GM18873 (cell line): ENCODE measurements around the gene ADAM22.
"Not testable (repeated sequence)": the region's sequence is repeated elsewhere in the genome, so short reads cannot be mapped to it uniquely, and the experiment has no call there.

Experiments
- ATAC-seq: cut with Tn5 transposase; IDR thresholded peaks from one replicate; pipeline ENCODE4 v1.9.1; 2021; ENCODE audit warnings: mild to moderate bottlenecking, moderate library complexity, moderate number of reproducible peaks; ENCODE audit not compliant: unreplicated experiment, low FRiP score

Gene ADAM22

DNA sequence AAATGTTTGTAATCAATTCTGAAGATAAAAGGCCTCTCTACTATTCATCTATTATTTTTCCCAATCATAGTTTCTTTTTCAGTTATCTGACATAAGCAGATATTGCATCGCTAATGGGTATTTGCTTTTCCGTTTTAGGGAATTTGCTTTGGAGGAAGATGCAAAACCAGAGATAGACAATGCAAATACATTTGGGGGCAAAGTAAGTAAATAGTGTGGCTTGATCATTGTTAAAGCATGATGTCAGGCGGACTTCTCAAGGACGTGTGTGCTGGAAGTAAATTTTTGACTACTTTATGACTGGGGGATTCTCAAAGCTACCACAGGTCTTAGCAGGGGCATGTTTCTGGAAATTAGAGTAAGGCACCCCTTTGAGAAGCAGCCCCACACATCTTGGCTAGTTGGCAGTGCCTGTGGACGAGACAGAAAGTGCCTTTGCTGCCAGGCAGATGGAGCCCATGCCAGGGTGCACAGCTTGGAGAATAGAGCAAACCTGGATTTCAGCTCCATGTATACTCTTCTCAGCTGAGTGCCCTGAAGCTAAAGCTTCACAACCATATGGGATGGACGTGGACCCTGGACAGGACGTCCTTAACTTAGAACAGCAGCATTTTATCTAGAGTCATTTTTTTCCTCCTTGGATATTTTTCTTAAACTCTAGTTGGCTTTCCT is 217.2 kb downstream of the ADAM22 start:
- ATAC-seq = no peak

DNA sequence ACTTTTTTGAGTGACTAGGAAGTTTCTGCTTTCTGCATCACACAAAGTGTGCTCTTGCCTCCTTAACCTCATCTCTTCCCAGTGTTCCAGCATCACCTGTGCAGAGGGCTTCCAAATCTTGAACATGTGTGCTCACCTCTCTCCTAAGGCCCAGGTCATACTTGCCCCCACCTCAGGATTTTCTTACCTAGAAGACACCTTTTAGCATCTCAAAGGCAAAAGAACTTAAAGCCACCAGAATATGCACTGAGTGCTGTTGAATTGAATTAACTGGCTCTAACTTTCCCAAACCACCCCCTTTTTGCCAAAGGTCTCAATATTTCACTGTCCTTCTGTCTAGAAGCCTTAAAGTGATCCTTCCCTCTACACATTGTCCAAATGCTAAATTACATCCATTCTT is 219.3 kb downstream of the ADAM22 start:
- no peak for ATAC-seq

DNA sequence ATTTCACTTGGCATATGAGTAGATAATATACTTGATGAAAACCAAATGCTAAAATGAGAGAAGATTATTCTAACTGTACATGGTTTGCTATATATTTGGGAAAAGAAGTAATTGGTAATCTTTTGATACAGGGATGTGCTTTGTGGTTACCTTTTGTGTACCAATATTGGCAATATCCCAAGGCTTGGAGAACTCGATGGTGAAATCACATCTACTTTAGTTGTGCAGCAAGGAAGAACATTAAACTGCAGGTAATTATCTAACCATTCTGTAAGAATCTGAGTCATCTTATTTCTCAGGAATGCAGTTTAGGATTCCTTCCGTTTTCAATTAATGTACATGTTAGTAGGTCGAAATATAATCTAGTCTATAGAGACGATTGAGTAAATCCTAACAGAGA is 221.7 kb downstream of the ADAM22 start:
- ATAC-seq = no peak

DNA sequence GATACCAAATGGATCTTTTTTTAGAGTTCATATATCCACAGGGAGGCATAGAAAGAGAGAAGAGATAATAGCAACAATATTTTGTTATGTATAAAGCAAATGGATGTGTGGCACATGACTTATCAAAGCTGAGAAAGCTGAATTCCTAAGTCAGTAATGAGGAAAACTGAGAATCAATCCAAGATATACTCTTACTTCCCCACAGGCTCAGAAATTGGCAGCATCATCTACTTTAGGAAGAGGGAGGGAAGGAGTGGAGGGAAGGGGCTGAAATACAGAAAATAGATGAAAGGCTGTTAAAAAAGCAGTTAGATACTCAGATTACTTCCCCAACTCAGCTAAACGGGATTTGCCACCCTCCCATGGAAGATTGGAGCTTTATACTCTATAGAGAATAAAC is 222.3 kb downstream of the ADAM22 start:
- no peak for ATAC-seq

DNA sequence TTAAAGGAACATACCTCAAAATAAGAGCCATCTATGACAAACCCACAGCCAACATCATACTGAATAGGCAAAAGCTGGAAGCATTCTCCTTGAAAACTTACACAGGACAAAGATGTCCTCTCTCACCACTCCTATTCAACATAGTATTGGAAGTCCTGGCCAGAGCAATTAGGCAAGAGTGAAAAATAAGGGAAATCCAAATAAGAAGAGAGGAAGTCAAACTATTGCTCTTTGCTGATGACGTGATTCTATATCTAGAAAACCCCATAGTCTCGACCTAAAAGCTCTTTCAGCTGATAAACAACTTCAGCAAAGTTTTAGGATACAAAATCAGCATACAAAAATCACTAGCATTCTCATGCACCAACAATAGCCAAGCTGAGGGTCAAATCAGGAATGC is 225.7 kb downstream of the ADAM22 start:
- not testable (repeated sequence) for ATAC-seq

GRCh38 chr7:88165697-88166096 is 231.6 kb downstream of the ADAM22 start:
- no peak for ATAC-seq

DNA sequence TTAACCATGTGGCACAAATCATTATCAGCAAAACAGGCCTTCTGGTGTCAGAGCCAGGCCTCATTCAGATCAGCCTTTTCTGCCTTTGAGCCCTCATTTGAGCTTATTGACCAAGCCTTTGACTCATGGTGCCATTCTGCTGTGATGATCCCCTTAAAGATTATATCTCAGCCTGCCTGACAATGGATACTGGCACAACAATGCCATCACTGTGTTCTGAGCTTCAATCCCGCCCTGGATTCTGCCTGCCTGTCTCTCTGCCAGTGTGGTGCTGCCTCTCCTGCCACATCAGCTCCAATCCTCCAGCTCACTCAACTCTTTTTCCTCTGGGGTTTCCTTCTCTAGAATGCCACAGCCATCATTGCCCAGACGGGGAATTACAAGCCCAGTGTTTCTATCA is 233.2 kb downstream of the ADAM22 start:
- ATAC-seq = no peak

DNA sequence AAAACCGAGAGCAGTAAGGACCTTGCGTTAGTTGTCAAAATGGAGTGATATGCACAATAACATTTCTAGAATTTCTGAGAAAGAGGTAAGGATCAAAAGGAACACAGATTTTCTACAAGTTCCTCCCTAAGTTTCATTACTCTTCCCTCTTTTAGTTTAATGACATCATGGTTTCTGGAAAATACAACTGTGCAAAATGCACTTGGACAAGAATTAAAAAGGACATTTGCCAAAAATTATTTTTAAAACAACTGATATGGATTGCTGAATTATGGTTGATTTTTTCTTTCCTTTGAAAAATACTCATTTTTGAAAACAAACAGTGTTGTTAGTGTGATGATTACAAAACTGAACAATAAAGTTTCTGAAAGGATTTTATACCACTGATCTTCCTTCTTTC is 233.7 kb downstream of the ADAM22 start:
- no peak for ATAC-seq

GRCh38 chr7:88169717-88170320 is 235.8 kb downstream of the ADAM22 start:
- no peak for ATAC-seq

DNA sequence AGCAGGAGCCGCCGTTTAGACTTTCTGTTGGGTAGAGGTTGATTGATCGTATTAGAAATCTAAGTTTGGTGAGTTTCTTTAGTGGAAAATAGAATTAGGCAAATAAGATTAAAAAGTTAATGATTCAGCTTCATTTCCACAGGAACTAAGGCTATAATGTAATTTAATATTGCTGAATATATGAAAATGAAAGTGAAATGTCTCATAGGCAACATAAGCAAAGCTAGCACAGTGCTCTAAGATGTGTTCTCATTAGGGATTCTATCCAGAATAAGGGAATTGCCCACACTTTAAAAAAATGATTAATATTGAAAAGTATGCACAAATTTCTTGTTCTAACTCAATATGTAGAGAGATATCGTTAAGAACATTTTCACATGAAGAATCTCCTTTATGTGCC is 238.8 kb downstream of the ADAM22 start:
- ATAC-seq = no peak

DNA sequence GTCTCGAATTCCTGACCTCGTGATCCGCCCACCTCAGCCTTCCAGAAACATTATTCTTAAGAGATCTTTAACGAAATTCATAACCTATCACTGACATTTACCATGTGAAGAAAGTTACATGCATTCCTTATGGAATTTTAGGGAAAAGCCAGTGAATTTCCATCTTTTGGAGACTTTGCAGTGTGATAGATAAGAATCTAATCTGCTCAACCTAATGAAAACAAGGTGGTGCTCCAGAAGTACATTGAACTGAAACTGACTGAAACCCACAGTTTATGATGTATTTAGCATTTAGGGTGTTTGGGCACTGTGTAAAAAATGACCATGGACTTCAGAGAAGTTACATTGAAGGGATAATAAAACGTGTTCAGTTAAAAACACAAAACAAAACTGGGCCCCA is 242.1 kb downstream of the ADAM22 start:
- no peak for ATAC-seq

GRCh38 chr7:88183051-88183450 is 249.0 kb downstream of the ADAM22 start:
- ATAC-seq = no peak

GRCh38 chr7:88184848-88185304 is 250.8 kb downstream of the ADAM22 start:
- peak; percentile 83 for ATAC-seq

DNA sequence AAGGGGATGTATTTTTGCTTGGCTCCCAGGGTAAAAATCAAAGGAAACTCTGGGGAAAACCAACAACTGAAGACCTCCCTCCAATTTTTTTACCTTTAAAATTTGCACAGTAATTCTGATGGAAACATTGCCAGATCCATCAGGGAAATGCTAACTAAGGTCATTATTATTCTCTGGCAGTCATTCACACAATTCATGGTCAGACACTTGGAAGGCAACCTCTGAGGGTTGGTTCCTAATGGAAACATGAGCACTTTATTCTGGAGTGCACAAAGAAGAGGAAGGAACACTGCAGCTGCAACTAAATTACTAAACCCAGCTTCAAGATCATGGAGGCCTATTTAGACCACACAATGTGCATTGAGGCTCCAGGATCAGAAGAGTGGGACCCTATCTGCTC is 251.6 kb downstream of the ADAM22 start:
- ATAC-seq = no peak

DNA sequence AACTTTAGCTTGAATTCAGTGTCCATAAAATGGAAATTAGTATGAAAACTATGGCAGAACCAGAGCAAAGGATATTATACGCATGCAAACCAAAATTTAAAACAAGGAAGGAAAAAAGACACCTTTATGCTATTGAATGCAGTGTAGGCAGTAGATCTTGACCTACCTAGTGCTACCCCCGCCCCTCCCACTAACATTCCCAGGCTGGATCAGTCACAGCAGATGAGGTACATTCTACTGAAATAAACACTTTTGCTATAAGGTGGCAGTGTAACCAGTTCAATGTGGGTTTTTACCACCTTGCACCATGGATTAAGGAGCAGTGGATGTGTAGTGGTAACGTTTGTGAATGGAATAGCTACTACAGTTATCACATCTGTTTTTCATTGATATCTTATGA is 257.9 kb downstream of the ADAM22 start:
- no peak for ATAC-seq

GRCh38 chr7:88200261-88200660 is 266.2 kb downstream of the ADAM22 start:
- ATAC-seq = no peak

DNA sequence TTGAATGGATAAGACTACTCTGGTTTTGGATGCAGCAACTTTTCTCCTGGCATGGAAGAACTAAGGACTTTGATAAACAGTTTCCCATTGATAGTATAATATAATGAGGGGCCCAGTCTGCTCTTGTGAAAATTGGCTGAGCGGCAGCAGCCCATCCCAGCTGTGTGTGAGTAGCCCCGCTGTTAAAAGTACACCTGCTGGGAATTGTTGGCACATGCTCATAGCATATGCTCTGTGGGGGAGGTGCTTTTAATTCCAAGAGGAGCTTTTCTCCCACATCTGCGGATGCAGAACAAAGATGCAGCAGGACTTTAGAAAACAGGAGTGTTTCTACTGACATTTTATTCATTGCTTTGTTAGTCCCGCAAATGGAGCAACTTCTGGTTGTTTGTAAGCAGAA is 266.7 kb downstream of the ADAM22 start:
- no peak for ATAC-seq

DNA sequence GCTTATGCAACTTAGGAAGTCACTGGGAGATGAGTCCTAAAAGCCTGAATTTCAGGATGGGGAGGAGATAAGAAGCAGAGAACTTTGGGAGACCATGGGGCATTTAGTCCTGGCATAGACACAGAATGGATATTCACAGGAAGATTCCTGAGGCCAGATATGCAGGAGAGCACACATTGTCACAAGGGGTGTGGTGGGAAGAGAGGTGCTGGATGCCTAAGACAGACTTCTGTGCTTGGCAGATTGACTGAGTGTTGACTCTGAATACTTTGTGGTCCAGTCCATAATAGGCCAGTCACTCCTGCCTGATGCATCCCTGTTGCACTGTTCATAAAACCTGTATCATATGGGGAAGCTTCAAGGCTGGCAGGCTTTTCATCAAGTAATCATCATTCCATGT is 267.3 kb downstream of the ADAM22 start:
- ATAC-seq = no peak

DNA sequence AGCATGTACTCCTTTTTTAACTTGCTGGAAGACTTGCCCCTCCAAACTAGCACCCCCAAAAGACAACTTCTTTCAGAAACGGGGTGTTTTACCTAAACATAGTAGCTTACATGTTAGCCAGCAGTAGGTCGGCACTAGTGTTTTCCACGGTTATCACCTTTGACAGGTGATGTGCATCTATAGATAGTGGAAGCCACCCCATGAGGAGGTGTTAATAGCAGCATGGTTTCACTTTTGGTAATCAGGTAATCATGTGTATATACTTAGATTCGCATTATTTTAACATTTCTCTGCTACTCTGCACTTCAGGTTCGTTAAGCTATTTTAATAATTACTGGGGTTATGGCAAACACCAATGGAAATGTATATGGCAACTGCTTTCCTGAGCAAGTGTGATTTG is 268.2 kb downstream of the ADAM22 start:
- ATAC-seq = no peak

- no peak for ATAC-seq
Measured at GRCh38 chr7:88202799-88203198, 268.7 kb downstream of the ADAM22 start.

DNA sequence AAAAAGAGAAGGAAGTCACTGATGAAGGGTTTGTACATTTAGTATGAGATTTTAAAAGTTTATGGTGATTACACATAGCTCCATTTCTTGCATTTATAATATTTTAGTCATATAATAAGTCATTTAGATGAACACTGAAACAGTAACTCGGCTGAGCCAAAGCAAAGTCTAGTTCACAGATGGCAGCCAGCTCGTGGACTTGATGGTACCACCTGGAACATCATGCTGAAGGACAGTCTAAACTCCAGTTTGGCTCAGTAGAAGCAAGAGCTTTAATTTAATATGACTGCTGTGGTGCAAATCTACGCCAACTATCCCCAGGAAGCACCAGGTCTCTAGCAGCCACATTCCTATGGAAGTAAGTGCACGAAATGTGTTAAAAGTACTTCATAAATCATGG is 269.4 kb downstream of the ADAM22 start:
- ATAC-seq = no peak

DNA sequence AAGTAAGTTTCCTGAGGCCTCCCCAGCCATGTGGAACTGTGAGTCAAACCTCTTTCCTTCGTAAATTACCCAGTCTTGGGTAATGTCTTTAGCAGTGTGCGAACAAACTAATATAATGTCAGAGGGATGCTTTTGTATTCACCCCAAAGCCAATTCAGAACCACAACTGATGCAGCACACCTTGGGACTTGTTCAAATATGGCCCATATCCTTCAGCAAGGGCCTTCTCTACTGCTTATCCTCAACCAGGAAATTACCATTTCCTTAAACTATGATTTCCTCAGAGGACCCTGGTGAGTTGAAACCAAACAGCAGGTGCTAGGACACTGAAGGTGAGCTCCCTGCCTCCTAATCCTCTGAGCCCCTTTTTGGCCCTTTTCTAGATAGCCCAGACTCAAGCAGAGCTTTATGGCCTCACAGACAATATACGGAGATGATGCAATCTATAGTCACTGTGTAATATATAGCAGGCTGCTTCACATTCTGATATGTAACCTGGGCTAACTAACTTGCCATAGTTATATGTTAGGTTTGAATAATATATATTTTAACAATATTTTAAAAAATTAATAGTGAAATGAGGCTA is 270.6 kb downstream of the ADAM22 start:
- no peak for ATAC-seq
